Measurements from ENCODE around the gene MARCHF6.

The MARCHF6 gene

GRCh38 chr5:10391130-10391529 lies 37.6 kb downstream of the MARCHF6 start:
- no peak for TF ChIP-seq CTCF (IDR thresholded peaks at IDR 0.05)

- TF ChIP-seq CTCF (IDR thresholded peaks at IDR 0.05) = no peak
Measured at GRCh38 chr5:10393491-10393890, 40.0 kb downstream of the MARCHF6 start.

- no peak for TF ChIP-seq CTCF (IDR thresholded peaks at IDR 0.05)
Measured at GRCh38 chr5:10396552-10396951, 43.1 kb downstream of the MARCHF6 start.

GRCh38 chr5:10399839-10400238 lies 46.3 kb downstream of the MARCHF6 start:
- no peak for TF ChIP-seq CTCF (IDR thresholded peaks at IDR 0.05)

GRCh38 chr5:10400411-10400810 lies 46.9 kb downstream of the MARCHF6 start:
- TF ChIP-seq CTCF (IDR thresholded peaks at IDR 0.05) = no peak

- TF ChIP-seq CTCF (IDR thresholded peaks at IDR 0.05) = no peak
Measured at GRCh38 chr5:10400831-10401230, 47.3 kb downstream of the MARCHF6 start.

GRCh38 chr5:10401498-10401897 lies 48.0 kb downstream of the MARCHF6 start:
- TF ChIP-seq CTCF (IDR thresholded peaks at IDR 0.05) = no peak
